Tibial nerve (tissue), 4 donors: ENCODE results near the gene TRIM3.

ENCODE experiments used
- CTCF ChIP-seq, 5 experiments: fragments of 200-600 bp in 3 of 5; fragments of 450-650 bp in 2 of 5; sonication (generic) in 3 of 5; IDR thresholded peaks; one replicate each; pipeline ENCODE4 v1.5.1; 2016 to 2019; ENCODE audit warnings: antibody characterized with exemption in 5 of 5, mild to moderate bottlenecking in 3 of 5, moderate library complexity in 2 of 5
- EP300 ChIP-seq, 2 donors: sonication (generic); formaldehyde crosslinking; IDR thresholded peaks; one replicate each; pipeline ENCODE4 v1.6.1; 2017; ENCODE audit warnings: antibody characterized with exemption in 2 of 2, mild to moderate bottlenecking in 1 of 2
- POLR2A ChIP-seq, 2 donors: fragments of 450-650 bp; IDR thresholded peaks; one replicate each; pipeline ENCODE4 v1.6.1; 2017; ENCODE audit warnings: antibody characterized with exemption in 2 of 2, mild to moderate bottlenecking in 2 of 2, moderate library complexity in 2 of 2

GRCh38 chr11:6485661-6486060 is 11.9 kb upstream of the TRIM3 start:
- TF ChIP-seq CTCF (IDR thresholded peaks at IDR 0.05) (no peak), POLR2A (IDR thresholded peaks at IDR 0.05) (no peak), EP300 (IDR thresholded peaks at IDR 0.05) (no peak)
